Chondrocyte (in vitro differentiated cells): Measurements from ENCODE around the gene MYO1G. TPM values are rescaled to one million over a fixed set of nuclear protein-coding genes. Genes with fewer than 3 reads are reported as not detected.
A peak's percentile ranks its signal among the peaks of the same experiment; 100 is the strongest.

Source experiments
- DNase-seq: peaks from one replicate; pipeline ENCODE4 v3.0.0; 2021; ENCODE audit warnings: mixed read lengths, low spot score
- H3K27ac Mint-ChIP-seq: one replicate; pipeline ENCODE4 v1.8.0; 2021; ENCODE audit warnings: mild to moderate bottlenecking, moderate library complexity, mixed read lengths; ENCODE audit not compliant: unreplicated experiment
- H3K27me3 Mint-ChIP-seq: 2 replicates; pipeline ENCODE4 v1.8.0; 2021; ENCODE audit warnings: low read depth, mixed read lengths
- H3K36me3 Mint-ChIP-seq: 2 replicates; pipeline ENCODE4 v1.8.0; 2021; ENCODE audit warnings: low read depth, mixed read lengths
- H3K4me1 Mint-ChIP-seq: 2 replicates; pipeline ENCODE4 v1.8.0; 2021; ENCODE audit warnings: low read depth, mild to moderate bottlenecking, mixed read lengths
- H3K4me3 Mint-ChIP-seq: one replicate; pipeline ENCODE4 v1.8.0; 2021; ENCODE audit warnings: mild to moderate bottlenecking, moderate library complexity, mixed read lengths; ENCODE audit not compliant: unreplicated experiment
- H3K9me3 Mint-ChIP-seq: 2 replicates; pipeline ENCODE4 v1.8.0; 2021; ENCODE audit warnings: low read depth, mixed read lengths
- CTCF ChIP-seq: fragments of 200-600 bp; sonication (generic); IDR thresholded peaks from 2 replicates; pipeline ENCODE4 v1.5.0; 2021; ENCODE audit warnings: antibody characterized with exemption, mild to moderate bottlenecking, moderate library complexity
- total RNA-seq: library from RNA; stranded (reverse); gene quantifications from 3 replicates; pipeline ENCODE4 v1.2.1, GENCODE V29; 2021

The MYO1G gene
- total RNA-seq, 1 donor from 2014 or later: 0.05 TPM

- H3K4me3 Mint-ChIP-seq: no peak overlapping the region
- peak; percentile 68 for TF ChIP-seq CTCF
- no peaks in the 10 kb centered on the region for H3K9me3 Mint-ChIP-seq
- no peaks in the 10 kb centered on the region for H3K36me3 Mint-ChIP-seq
- no peak for DNase-seq
- peaks cover 6% of the 10 kb centered on the region for H3K4me1 Mint-ChIP-seq
- peaks cover 2% of the 10 kb centered on the region for H3K27me3 Mint-ChIP-seq
- H3K27ac Mint-ChIP-seq: no peak overlapping the region
Observed at GRCh38 chr7:44973610-44974401, 5.0 kb downstream of the MYO1G start.

GRCh38 chr7:44972562-44972961, 6.3 kb downstream of the MYO1G start:
- peaks cover under 1% of the 10 kb centered on the region for H3K4me1 Mint-ChIP-seq
- no peak for DNase-seq
- H3K4me3 Mint-ChIP-seq: no peak overlapping the region
- no peak for TF ChIP-seq CTCF
- no peak overlapping the region for H3K27ac Mint-ChIP-seq
- no peaks in the 10 kb centered on the region for H3K9me3 Mint-ChIP-seq
- H3K36me3 Mint-ChIP-seq: no peaks in the 10 kb centered on the region
- H3K27me3 Mint-ChIP-seq: peaks cover 2% of the 10 kb centered on the region

- TF ChIP-seq CTCF: no peak
- Mint-ChIP-seq H3K27me3 (peaks cover 2% of the 10 kb centered on the region), H3K4me1 (no peaks in the 10 kb centered on the region), H3K27ac (no peak overlapping the region), H3K9me3 (no peaks in the 10 kb centered on the region), H3K36me3 (no peaks in the 10 kb centered on the region), H3K4me3 (no peak overlapping the region)
- DNase-seq: no peak
Observed at GRCh38 chr7:44971902-44972441, 6.8 kb downstream of the MYO1G start.

GRCh38 chr7:44971188-44971901, 7.5 kb downstream of the MYO1G start:
- Mint-ChIP-seq H3K4me3 (no peak overlapping the region), H3K9me3 (no peaks in the 10 kb centered on the region), H3K27ac (no peak overlapping the region), H3K36me3 (no peaks in the 10 kb centered on the region), H3K27me3 (peaks cover 2% of the 10 kb centered on the region), H3K4me1 (no peaks in the 10 kb centered on the region)
- DNase-seq: peak; percentile 65
- TF ChIP-seq CTCF: no peak

GRCh38 chr7:44970523-44971051, 8.2 kb downstream of the MYO1G start:
- Mint-ChIP-seq H3K27ac (no peak overlapping the region), H3K27me3 (peaks cover 2% of the 10 kb centered on the region), H3K9me3 (no peaks in the 10 kb centered on the region), H3K36me3 (no peaks in the 10 kb centered on the region), H3K4me3 (no peak overlapping the region), H3K4me1 (no peaks in the 10 kb centered on the region)
- DNase-seq: no peak
- no peak for TF ChIP-seq CTCF
